GM12878 (cell line): ENCODE measurements around the gene CCDC187. TPM values are rescaled to one million over a fixed set of nuclear protein-coding genes. Genes with fewer than 3 reads are reported as not detected.

Experiments
- BMI1 ChIP-seq: fragments of 450-650 bp; IDR thresholded peaks from 2 replicates; pipeline ENCODE4 v1.6.1; 2016; ENCODE audit warnings: mild to moderate bottlenecking, moderate library complexity, borderline replicate concordance
- DPF2 ChIP-seq: fragments of 450-650 bp; IDR thresholded peaks from 2 replicates; pipeline ENCODE4 v1.6.1; 2017; ENCODE audit warnings: mild to moderate bottlenecking
- EED ChIP-seq: sonication (generic); IDR thresholded peaks from 2 replicates; pipeline ENCODE4 v1.6.1; 2016; ENCODE audit warnings: antibody characterized with exemption, low read depth
- FOXM1 ChIP-seq: IDR thresholded peaks from 2 replicates; pipeline ENCODE4 v1.6.1; 2012; ENCODE audit warnings: low read depth, mild to moderate bottlenecking, inconsistent platforms, low read length, moderate library complexity
- HCFC1 ChIP-seq: fragments of 150-350 bp; IDR thresholded peaks from 2 replicates; pipeline ENCODE4 v1.6.1; 2014; ENCODE audit warnings: low read length
- KLF5 ChIP-seq: fragments of 450-650 bp; IDR thresholded peaks from 2 replicates; pipeline ENCODE4 v1.6.1; 2014; ENCODE audit warnings: mild to moderate bottlenecking; ENCODE audit not compliant: partially characterized antibody
- MEF2B ChIP-seq: fragments of 450-650 bp; IDR thresholded peaks from 2 replicates; pipeline ENCODE4 v1.6.1; 2018; ENCODE audit warnings: mild to moderate bottlenecking, moderate library complexity; ENCODE audit not compliant: partially characterized antibody, poor library complexity, severe bottlenecking
- POLR2AphosphoS5 ChIP-seq: IDR thresholded peaks from 2 replicates; pipeline ENCODE4 v1.6.1; 2011; ENCODE audit warnings: mild to moderate bottlenecking, low read length, inconsistent platforms
- RFX5 ChIP-seq: IDR thresholded peaks from 2 replicates; pipeline ENCODE4 v1.6.1; 2011; ENCODE audit warnings: low read depth, low read length, improper control_type of control experiment
- SIN3A ChIP-seq: IDR thresholded peaks from 2 replicates; pipeline ENCODE4 v1.6.1; 2012; ENCODE audit warnings: low read depth, low read length, improper control_type of control experiment
- SPI1 ChIP-seq: IDR thresholded peaks from 2 replicates; pipeline ENCODE4 v1.6.1; 2011; ENCODE audit warnings: low read depth, mild to moderate bottlenecking, low read length, moderate library complexity, borderline replicate concordance; ENCODE audit not compliant: insufficient read depth
- STAT1 ChIP-seq: fragments of 450-650 bp; conservative IDR thresholded peaks from 2 replicates; pipeline ENCODE4 v1.6.1; 2014; ENCODE audit warnings: antibody characterized with exemption, mild to moderate bottlenecking
- STAT3 ChIP-seq: IDR thresholded peaks from 2 replicates; pipeline ENCODE4 v1.6.1; 2011; ENCODE audit warnings: low read depth, low read length, improper control_type of control experiment
- TARDBP ChIP-seq: IDR thresholded peaks from 2 replicates; pipeline ENCODE4 v1.6.1; 2016; ENCODE audit warnings: borderline replicate concordance
- TCF7 ChIP-seq: IDR thresholded peaks from 2 replicates; pipeline ENCODE4 v1.6.1; 2014; ENCODE audit warnings: antibody characterized with exemption, borderline replicate concordance
- polyA plus RNA-seq, 11 experiments: library from polyadenylated mRNA; depleted of rRNA in 4 of 11; unstranded in 6 of 11; stranded (reverse) in 5 of 11; fragments of >200 nt; fragmentation: Nextera tagmentation in 4 of 11; fragmentation: Illumina TruSeq in 1 of 11; extraction: Ambion mirVana in 4 of 11; extraction: Trizol in 1 of 11; gene quantifications; 1 replicate in 1 of 11; 2 replicates in 10 of 11; pipeline versions ENCODE4 v1.2.1 to v1.2.3, GENCODE V29; 2011 to 2016; ENCODE audit warnings: inconsistent platforms in 2 of 11, missing spikeins in 2 of 11, low read depth in 1 of 11
- total RNA-seq, 4 experiments: library from RNA; depleted of rRNA in 3 of 4; stranded (reverse); fragments of >200 nt in 3 of 4; fragmentation: Illumina TruSeq in 1 of 4; extraction: Trizol in 1 of 4; gene quantifications; 2 replicates each; pipeline versions ENCODE4 v1.2.1 to v1.2.3, GENCODE V29; 2013 to 2021
- TF ChIP-seq, protein P1 (sequence below): IDR thresholded peaks from 2 replicates; pipeline ENCODE4 v1.6.1; 2012; ENCODE audit warnings: low read depth, low read length, improper control_type of control experiment
- TF ChIP-seq, protein P2 (sequence below), 3 experiments: IDR thresholded peaks in 2 of 3; conservative IDR thresholded peaks in 1 of 3; 2 replicates each; pipeline ENCODE4 v1.5.1; 2011; ENCODE audit warnings: low read depth in 3 of 3, low read length in 3 of 3, mild to moderate bottlenecking in 3 of 3, control low read depth in 2 of 3, moderate library complexity in 2 of 3, inconsistent platforms in 1 of 3, mixed read lengths in 1 of 3; ENCODE audit not compliant: control insufficient read depth in 2 of 3, insufficient read depth in 1 of 3; ENCODE audit errors: extremely low read depth in 1 of 3
- TF ChIP-seq, protein P3 (sequence below): fragments of 450-650 bp; IDR thresholded peaks from 2 replicates; pipeline ENCODE4 v1.6.1; 2017; ENCODE audit warnings: borderline replicate concordance
- TF ChIP-seq, protein P4 (sequence below): IDR thresholded peaks from 2 replicates; pipeline ENCODE4 v1.6.1; 2011; ENCODE audit warnings: low read depth, mild to moderate bottlenecking, low read length, moderate library complexity, borderline replicate concordance; ENCODE audit errors: extremely low read depth

CCDC187 gene
- total and polyA plus RNA-seq, 10 of the 15 experiments (the other 5 are each of a cell fraction or from before 2014, with no cell fraction given): 0.04 to 0.23 (median 0.04) TPM; not detected in 7

DNA sequence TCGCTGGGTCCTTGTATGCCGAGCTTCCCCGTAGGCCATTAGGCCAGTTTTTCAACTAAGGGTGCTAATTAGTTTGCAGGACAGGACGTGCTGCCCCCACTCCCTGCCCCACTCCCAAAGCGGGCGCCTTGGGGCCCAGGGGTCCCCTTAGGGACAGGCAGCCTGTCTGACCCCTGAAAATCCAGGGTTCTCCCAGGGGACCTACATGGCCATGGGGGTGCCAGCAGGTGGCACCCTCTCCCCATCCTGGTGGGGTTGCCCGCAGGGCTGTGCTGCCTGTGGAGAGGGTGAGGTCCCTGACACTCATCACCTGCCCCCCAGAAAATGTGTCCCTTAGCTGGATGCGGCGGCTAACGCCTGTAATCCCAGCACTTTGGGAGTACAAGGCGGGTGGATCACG lies 8.5 kb upstream of the CCDC187 start (continued):
- TF ChIP-seq EED (no peak), FOXM1 (no peak), DPF2 (no peak), STAT3 (no peak), MEF2B (peak; percentile 88), BMI1 (no peak), POLR2AphosphoS5 (no peak), RFX5 (no peak), SPI1 (no peak), TCF7 (no peak), SIN3A (no peak), STAT1 (no peak), HCFC1 (no peak), KLF5 (no peak), TARDBP (no peak)
- TF ChIP-seq, protein P1, sequence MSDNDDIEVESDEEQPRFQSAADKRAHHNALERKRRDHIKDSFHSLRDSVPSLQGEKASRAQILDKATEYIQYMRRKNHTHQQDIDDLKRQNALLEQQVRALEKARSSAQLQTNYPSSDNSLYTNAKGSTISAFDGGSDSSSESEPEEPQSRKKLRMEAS: no peak
- TF ChIP-seq, protein P2, sequence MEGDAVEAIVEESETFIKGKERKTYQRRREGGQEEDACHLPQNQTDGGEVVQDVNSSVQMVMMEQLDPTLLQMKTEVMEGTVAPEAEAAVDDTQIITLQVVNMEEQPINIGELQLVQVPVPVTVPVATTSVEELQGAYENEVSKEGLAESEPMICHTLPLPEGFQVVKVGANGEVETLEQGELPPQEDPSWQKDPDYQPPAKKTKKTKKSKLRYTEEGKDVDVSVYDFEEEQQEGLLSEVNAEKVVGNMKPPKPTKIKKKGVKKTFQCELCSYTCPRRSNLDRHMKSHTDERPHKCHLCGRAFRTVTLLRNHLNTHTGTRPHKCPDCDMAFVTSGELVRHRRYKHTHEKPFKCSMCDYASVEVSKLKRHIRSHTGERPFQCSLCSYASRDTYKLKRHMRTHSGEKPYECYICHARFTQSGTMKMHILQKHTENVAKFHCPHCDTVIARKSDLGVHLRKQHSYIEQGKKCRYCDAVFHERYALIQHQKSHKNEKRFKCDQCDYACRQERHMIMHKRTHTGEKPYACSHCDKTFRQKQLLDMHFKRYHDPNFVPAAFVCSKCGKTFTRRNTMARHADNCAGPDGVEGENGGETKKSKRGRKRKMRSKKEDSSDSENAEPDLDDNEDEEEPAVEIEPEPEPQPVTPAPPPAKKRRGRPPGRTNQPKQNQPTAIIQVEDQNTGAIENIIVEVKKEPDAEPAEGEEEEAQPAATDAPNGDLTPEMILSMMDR (IDR thresholded peaks at IDR 0.05 in 2 of 3, conservative IDR thresholded peaks at IDR 0.05 in 1 of 3; ENCODE audit: control insufficient read depth in 2 of 3, extremely low read depth in 1 of 3, insufficient read depth in 1 of 3, low read depth in 3 of 3, low read length in 3 of 3): peak; percentile 21 to 52 (median 49); a peak in 5 of 6 replicates
- TF ChIP-seq, protein P3, sequence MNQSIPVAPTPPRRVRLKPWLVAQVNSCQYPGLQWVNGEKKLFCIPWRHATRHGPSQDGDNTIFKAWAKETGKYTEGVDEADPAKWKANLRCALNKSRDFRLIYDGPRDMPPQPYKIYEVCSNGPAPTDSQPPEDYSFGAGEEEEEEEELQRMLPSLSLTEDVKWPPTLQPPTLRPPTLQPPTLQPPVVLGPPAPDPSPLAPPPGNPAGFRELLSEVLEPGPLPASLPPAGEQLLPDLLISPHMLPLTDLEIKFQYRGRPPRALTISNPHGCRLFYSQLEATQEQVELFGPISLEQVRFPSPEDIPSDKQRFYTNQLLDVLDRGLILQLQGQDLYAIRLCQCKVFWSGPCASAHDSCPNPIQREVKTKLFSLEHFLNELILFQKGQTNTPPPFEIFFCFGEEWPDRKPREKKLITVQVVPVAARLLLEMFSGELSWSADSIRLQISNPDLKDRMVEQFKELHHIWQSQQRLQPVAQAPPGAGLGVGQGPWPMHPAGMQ: no peak
- TF ChIP-seq, protein P4, sequence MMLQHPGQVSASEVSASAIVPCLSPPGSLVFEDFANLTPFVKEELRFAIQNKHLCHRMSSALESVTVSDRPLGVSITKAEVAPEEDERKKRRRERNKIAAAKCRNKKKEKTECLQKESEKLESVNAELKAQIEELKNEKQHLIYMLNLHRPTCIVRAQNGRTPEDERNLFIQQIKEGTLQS: no peak
- TF ChIP-seq, all 136 proteins: peak for 4
